ENCODE data around the gene VHLL. TPM values are rescaled to one million over a fixed set of nuclear protein-coding genes. Genes with fewer than 3 reads are reported as not detected.
"Not testable (repeated sequence)": the region's sequence is repeated elsewhere in the genome, so short reads cannot be mapped to it uniquely, and the experiment has no call there.

VHLL gene
- total and polyA plus RNA-seq, 8 donors = 0.19 TPM; not detected in 7

- FAIRE-seq = no peak
- WGBS, 2 donors = 70 to 74% methylated on average over 4 of the region's 4 CpGs
Observed at GRCh38 chr1:156336242-156336641, 37.1 kb upstream of the VHLL start.

GRCh38 chr1:156323179-156323578 is 24.1 kb upstream of the VHLL start:
- H3K4me1 ChIP-seq; H3K27me3 ChIP-seq; DNase-seq; ATAC-seq; H3K27ac ChIP-seq; FAIRE-seq; intact Hi-C loops (cut with DNase I); H3K9me3 ChIP-seq; H3K4me3 ChIP-seq: not testable (repeated sequence)
- H3K36me3 ChIP-seq = peaks cover 5 to 61% (median 37%) of the 10 kb centered on the region in 3 donors
- 95 to 96% methylated on average over 9 of the region's 9 CpGs for WGBS, 2 donors

More at GRCh38 chr1:156336242-156336641, 37.1 kb upstream of the VHLL start:
- no peaks in the 10 kb centered on the region for H3K27me3 ChIP-seq
- H3K4me3 ChIP-seq = peak overlapping the region in 1 of 4 donors; percentile 87
- peaks cover 15 to 18% (median 17%) of the 10 kb centered on the region in 3 donors for H3K4me1 ChIP-seq
- H3K36me3 ChIP-seq = peaks cover 2 to 29% (median 5%) of the 10 kb centered on the region in 3 donors
- DNase-seq = no peak
- no peak for TF ChIP-seq CTCF (IDR thresholded peaks at IDR 0.05)
- no peak overlapping the region for H3K27ac ChIP-seq
- no peaks in the 10 kb centered on the region for H3K9me3 ChIP-seq
- intact Hi-C loops (cut with DNase I) = no loop called here
- no peak for ATAC-seq

GRCh38 chr1:156320560-156320959 is 21.5 kb upstream of the VHLL start:
- Histone ChIP-seq H3K27me3 (no peaks in the 10 kb centered on the region), H3K4me3 (no peak overlapping the region), H3K4me1 (no peaks in the 10 kb centered on the region), H3K27ac (no peak overlapping the region), H3K36me3 (peaks cover 6 to 87% (median 62%) of the 10 kb centered on the region in 3 donors), H3K9me3 (no peaks in the 10 kb centered on the region)
- intact Hi-C loops (cut with DNase I) = no loop called here
- no peak for ATAC-seq
- no peak for TF ChIP-seq CTCF (IDR thresholded peaks at IDR 0.05)
- 77 to 82% methylated on average over 3 of the region's 3 CpGs for WGBS, 2 donors
- DNase-seq = no peak
- FAIRE-seq = no peak

GRCh38 chr1:156319664-156320063 is 20.6 kb upstream of the VHLL start:
- peak in 2 of 4 donors; percentile 9 to 31 for TF ChIP-seq CTCF (IDR thresholded peaks at IDR 0.05)

GRCh38 chr1:156316909-156317308 is 17.8 kb upstream of the VHLL start:
- DNase-seq = no peak
- no peaks in the 10 kb centered on the region for H3K27me3 ChIP-seq
- H3K4me1 ChIP-seq = no peaks in the 10 kb centered on the region
- H3K36me3 ChIP-seq = peaks cover 6 to 81% (median 64%) of the 10 kb centered on the region in 3 donors
- no peak for TF ChIP-seq CTCF (IDR thresholded peaks at IDR 0.05)
- no peak overlapping the region for H3K4me3 ChIP-seq
- ATAC-seq = no peak
- intact Hi-C loops (cut with DNase I) = loop anchor here in 1 of 3 donors (10.0 kb wide), 1 partner anchor 172 kb away; no protein-coding TSS in a partner anchor
- H3K9me3 ChIP-seq = no peaks in the 10 kb centered on the region
- FAIRE-seq = no peak
- no peak overlapping the region for H3K27ac ChIP-seq
- 88 to 92% methylated on average over 7 of the region's 7 CpGs for WGBS, 2 donors

More at GRCh38 chr1:156319664-156320063, 20.6 kb upstream of the VHLL start:
- Histone ChIP-seq H3K27me3 (no peaks in the 10 kb centered on the region), H3K27ac (no peak overlapping the region), H3K36me3 (peaks cover 6 to 83% (median 70%) of the 10 kb centered on the region in 3 donors), H3K4me1 (no peaks in the 10 kb centered on the region), H3K9me3 (no peaks in the 10 kb centered on the region), H3K4me3 (no peak overlapping the region)
- FAIRE-seq = no peak
- WGBS, 2 donors = 85 to 91% methylated on average over 1 of the region's 1 CpG
- peak in 1 of 4 donors; percentile 36 for ATAC-seq
- intact Hi-C loops (cut with DNase I) = loop anchor here in 1 of 3 donors (10.0 kb wide), 1 partner anchor 175 kb away; no protein-coding TSS in a partner anchor
- no peak for DNase-seq

Measured in pancreas (tissue), 10 donors.